Measurements from ENCODE around the gene OR4C12. TPM values are rescaled to one million over a fixed set of nuclear protein-coding genes. Genes with fewer than 3 reads are reported as not detected.
"Not testable (repeated sequence)": the region's sequence is repeated elsewhere in the genome, so short reads cannot be mapped to it uniquely, and the experiment has no call there.

Gene OR4C12
- not detected in 2 replicates for total RNA-seq (2014; rRNA removed; shearing (Covaris generic))
- polyA plus RNA-seq (2016; fragmentation: Nextera tagmentation; extraction: Ambion mirVana) = not detected in 2 replicates
- long read RNA-seq = 0 reads

GRCh38 chr11:49982435-49982834 lies at the start of gene OR4C12:
Gene OR4C12 (minus strand): TSS chr11:49982535. CDS start chr11:49982501, 34 bp downstream.
- not testable (repeated sequence) for H3K27ac ChIP-seq (ENCODE audit: low read depth); H3K27me3 Mint-ChIP-seq (ENCODE audit: insufficient read depth, low read depth, poor library complexity); ATAC-seq; H4K20me1 ChIP-seq (replicated peaks; ENCODE audit: insufficient read depth); H3K4me3 Mint-ChIP-seq; H3K27me3 ChIP-seq (ENCODE audit: insufficient read depth); H3K79me2 ChIP-seq (replicated peaks; ENCODE audit: insufficient read depth); H3F3A ChIP-seq (replicated peaks; ENCODE audit: low read depth); H3K4me1 ChIP-seq (ENCODE audit: insufficient read depth); H2AFZ ChIP-seq; H3K36me3 ChIP-seq (ENCODE audit: insufficient read depth); H3K27ac Mint-ChIP-seq; H3K9me2 ChIP-seq (ENCODE audit: insufficient read depth); H3K4me2 ChIP-seq; H3K4me1 Mint-ChIP-seq; H3K4me3 ChIP-seq; DNase-seq (ENCODE audit: low spot score)
- Mint-ChIP-seq H3K36me3 (ENCODE audit: low read depth) (peaks cover 18% of the 10 kb centered on the region; the same call in 2 of the 3 replicates), H3K9me3 (peaks cover 89% of the 10 kb centered on the region)

- H3F3A ChIP-seq (replicated peaks; ENCODE audit: low read depth) = no peaks in the 10 kb centered on the region
- Mint-ChIP-seq H3K27ac (no peak overlapping the region), H3K36me3 (ENCODE audit: low read depth) (peaks cover 38% of the 10 kb centered on the region), H3K4me1 (no peaks in the 10 kb centered on the region), H3K27me3 (ENCODE audit: insufficient read depth, low read depth, poor library complexity) (peaks cover 2% of the 10 kb centered on the region), H3K9me3 (peaks cover 98% of the 10 kb centered on the region), H3K4me3 (no peak overlapping the region)
- no peak overlapping the region for H2AFZ ChIP-seq
- ATAC-seq (no peak), DNase-seq (ENCODE audit: low spot score) (no peak)
- H3K4me3 ChIP-seq = no peak overlapping the region
- no peaks in the 10 kb centered on the region for H3K9me2 ChIP-seq (ENCODE audit: insufficient read depth)
- no peak overlapping the region for H3K4me2 ChIP-seq
- H3K27ac ChIP-seq (ENCODE audit: low read depth) = no peak overlapping the region
- H3K4me1 ChIP-seq (ENCODE audit: insufficient read depth) = no peaks in the 10 kb centered on the region
- no peaks in the 10 kb centered on the region for H3K79me2 ChIP-seq (replicated peaks; ENCODE audit: insufficient read depth)
- no peaks in the 10 kb centered on the region for H3K27me3 ChIP-seq (ENCODE audit: insufficient read depth)
- no peaks in the 10 kb centered on the region for H4K20me1 ChIP-seq (replicated peaks; ENCODE audit: insufficient read depth)
- peaks cover 5% of the 10 kb centered on the region; the same call in 1 of the 2 replicates for H3K36me3 ChIP-seq (ENCODE audit: insufficient read depth)
- TF ChIP-seq REST (IDR thresholded peaks at IDR 0.05; ENCODE audit: unreplicated experiment) (no peak), ZNF331 (CRISPR knock-in tag; IDR thresholded peaks at IDR 0.05; ENCODE audit: low read depth) (no peak), ETS1 (IDR thresholded peaks at IDR 0.05) (no peak), POLR2AphosphoS5 (IDR thresholded peaks at IDR 0.05; ENCODE audit: low read depth) (no peak), EZH2 (IDR thresholded peaks at IDR 0.05; ENCODE audit: low read depth, unreplicated experiment) (no peak), CTCF (conservative IDR thresholded peaks at IDR 0.05; ENCODE audit: low read depth in 2 of 2) (no peak), NANOG (IDR thresholded peaks at IDR 0.05; ENCODE audit: borderline replicate concordance) (no peak), CREB1 (CRISPR knock-in tag; IDR thresholded peaks at IDR 0.05; ENCODE audit: low read depth) (no peak), STAT1 (IDR thresholded peaks at IDR 0.05; ENCODE audit: unreplicated experiment) (no peak), JUNB (IDR thresholded peaks at IDR 0.05; ENCODE audit: unreplicated experiment) (no peak), ZNF114 (CRISPR knock-in tag; IDR thresholded peaks at IDR 0.05) (no peak), EZH2phosphoT487 (IDR thresholded peaks at IDR 0.05; ENCODE audit: unreplicated experiment) (no peak)
Observed at GRCh38 chr11:50030193-50030592, 47.9 kb upstream of the OR4C12 start.

Measured in GM23338 (cell line).